Endothelial cell of umbilical vein (primary cell): ENCODE measurements around the gene SCGB1C1. TPM values are rescaled to one million over a fixed set of nuclear protein-coding genes. Genes with fewer than 3 reads are reported as not detected.

Experiments used
- BruUV-seq: library from RNA; stranded (reverse); fragments of 400-500 nt; replicated peaks from 2 replicates; lab custom pipeline; 2021; lab: Mats Ljungman, UMichigan
- CTCF ChIA-PET: fragments of 300-600, 350-600 bp; sonication (Branson Sonifier 250); formaldehyde crosslinking; loops from one replicate; lab custom pipeline; 2021; ENCODE audit warnings: antibody characterized with exemption, inconsistent platforms; lab: Charles Lee
- POLR2A ChIA-PET: fragments of 300-600, 350-600 bp; sonication (Branson Sonifier 250); formaldehyde crosslinking; loops from one replicate; lab custom pipeline; 2021; ENCODE audit warnings: antibody characterized with exemption, inconsistent platforms; lab: Charles Lee
- DNase-seq: peaks from one replicate; pipeline ENCODE4 v3.0.0-alpha.2; 2011; ENCODE audit warnings: low read depth, low spot score
- FAIRE-seq: peaks from 2 replicates; lab custom pipeline; 2011; peaks lifted over from hg19 to GRCh38; lab: Jason Lieb, UNC
- H2AFZ ChIP-seq: 2 replicates; pipeline ENCODE4 v1.6.0; 2012; ENCODE audit warnings: low read depth, low read length, control low read depth, inconsistent platforms
- H3K27ac ChIP-seq: 2 replicates; pipeline ENCODE4 v1.5.1; 2011; ENCODE audit warnings: low read depth, mild to moderate bottlenecking, control low read depth, low read length, moderate library complexity; ENCODE audit not compliant: insufficient read depth
- H3K27me3 ChIP-seq, 2 experiments: 2 replicates each; pipeline versions ENCODE4 v1.6.0 to v1.6.1; 2011; ENCODE audit warnings: low read length in 2 of 2, mixed read lengths in 1 of 2; ENCODE audit not compliant: control insufficient read depth in 2 of 2, insufficient read depth in 2 of 2
- H3K36me3 ChIP-seq, 2 experiments: 2 replicates in 1 of 2; 3 replicates in 1 of 2; pipeline ENCODE4 v1.5.1; 2011; ENCODE audit warnings: low read length in 2 of 2, mild to moderate bottlenecking in 1 of 2, moderate library complexity in 1 of 2; ENCODE audit not compliant: control insufficient read depth in 2 of 2, insufficient read depth in 2 of 2; ENCODE audit errors: extremely low read depth in 1 of 2
- H3K4me1 ChIP-seq: 3 replicates; pipeline ENCODE4 v1.5.1; 2011; ENCODE audit warnings: mild to moderate bottlenecking, low read length; ENCODE audit not compliant: control insufficient read depth, insufficient read depth; ENCODE audit errors: extremely low read depth
- H3K4me2 ChIP-seq: 2 replicates; pipeline ENCODE4 v1.6.1; 2011; ENCODE audit warnings: low read length, control low read depth, mixed read lengths; ENCODE audit not compliant: insufficient read depth
- H3K4me3 ChIP-seq, 3 experiments: fragments of 200-600 bp in 1 of 3; sonication (generic), shearing (Covaris generic) in 1 of 3; replicated peaks in 1 of 3; 2 replicates each; pipeline ENCODE4 v1.5.1; 2011 to 2016; ENCODE audit warnings: control low read depth in 3 of 3, low read length in 3 of 3, mild to moderate bottlenecking in 2 of 3, inconsistent platforms in 1 of 3, low read depth in 1 of 3, moderate library complexity in 1 of 3; ENCODE audit not compliant: insufficient read depth in 1 of 3
- H3K79me2 ChIP-seq: 2 replicates; pipeline ENCODE4 v1.6.0; 2012; ENCODE audit warnings: low read length, inconsistent platforms; ENCODE audit not compliant: control insufficient read depth, insufficient read depth
- H3K9ac ChIP-seq: replicated peaks from 2 replicates; pipeline ENCODE3; 2011; ENCODE audit warnings: low read length, control low read depth; ENCODE audit not compliant: insufficient read depth; ENCODE audit errors: extremely low read depth
- H3K9me1 ChIP-seq: replicated peaks from 3 replicates; pipeline ENCODE4 v1.6.0; 2011; ENCODE audit warnings: mild to moderate bottlenecking, low read length; ENCODE audit not compliant: control insufficient read depth, insufficient read depth; ENCODE audit errors: extremely low read depth
- H3K9me3 ChIP-seq: replicated peaks from 2 replicates; pipeline ENCODE4 v1.5.1; 2012; ENCODE audit warnings: low read length, inconsistent platforms; ENCODE audit not compliant: control insufficient read depth, insufficient read depth
- H4K20me1 ChIP-seq: replicated peaks from 2 replicates; pipeline ENCODE3; 2011; ENCODE audit warnings: mild to moderate bottlenecking, low read length; ENCODE audit not compliant: control insufficient read depth, insufficient read depth; ENCODE audit errors: extremely low read depth
- CTCF ChIP-seq, 2 donors: IDR thresholded peaks; 1 replicate in 1 of 2; 2 replicates in 1 of 2; pipeline ENCODE4 v1.5.1; 2011; ENCODE audit warnings: low read length in 2 of 2, mild to moderate bottlenecking in 2 of 2, moderate library complexity in 2 of 2, control low read depth in 1 of 2, inconsistent platforms in 1 of 2, low read depth in 1 of 2; ENCODE audit not compliant: insufficient read depth in 1 of 2; ENCODE audit errors: extremely low read depth in 1 of 2
- EZH2 ChIP-seq: IDR thresholded peaks from 2 replicates; pipeline ENCODE4 v1.6.1; 2012; ENCODE audit warnings: borderline replicate concordance, low read depth, mild to moderate bottlenecking, moderate library complexity, low read length, inconsistent platforms; ENCODE audit not compliant: severe bottlenecking
- FOS ChIP-seq: IDR thresholded peaks from 2 replicates; pipeline ENCODE4 v1.6.1; 2011; ENCODE audit warnings: mild to moderate bottlenecking, low read length, moderate library complexity, borderline replicate concordance; ENCODE audit not compliant: insufficient read depth
- GATA2 ChIP-seq: IDR thresholded peaks from 2 replicates; pipeline ENCODE4 v1.7.0; 2011; ENCODE audit warnings: low read depth, mild to moderate bottlenecking, moderate library complexity, mixed read lengths, low read length; ENCODE audit not compliant: insufficient read length, insufficient read depth
- JUN ChIP-seq: IDR thresholded peaks from 2 replicates; pipeline ENCODE4 v1.6.1; 2011; ENCODE audit warnings: borderline replicate concordance, low read depth; ENCODE audit not compliant: insufficient read length, insufficient read depth
- MAX ChIP-seq: IDR thresholded peaks from 2 replicates; pipeline ENCODE4 v1.6.1; 2011; ENCODE audit not compliant: insufficient read depth, insufficient read length
- MYC ChIP-seq: IDR thresholded peaks from one replicate; pipeline ENCODE4 v1.6.1; 2011; ENCODE audit warnings: mild to moderate bottlenecking, low read depth, low read length
- POLR2A ChIP-seq: IDR thresholded peaks from 2 replicates; pipeline ENCODE4 v1.6.1; 2012; ENCODE audit warnings: low read depth, mild to moderate bottlenecking, control low read depth, low read length
- POLR2AphosphoS5 ChIP-seq: IDR thresholded peaks from 2 replicates; pipeline ENCODE4 v1.6.1; 2012; ENCODE audit warnings: low read depth, mild to moderate bottlenecking, control low read depth, low read length, moderate library complexity; ENCODE audit not compliant: insufficient read depth
- dilution Hi-C: fragments of 300-500 bp; cut with MboI; formaldehyde crosslinking; loops from one replicate; pipeline ENCODE4 v1.15.0; 2019; ENCODE audit warnings: low sequenced_read_pairs; ENCODE audit not compliant: extremely low pct_ligation_motif_present
- intact Hi-C: fragments of 100-400 bp; cut with micrococcal nuclease; formaldehyde crosslinking; loops from one replicate; pipeline ENCODE4 v1.10.0; 2022
- polyA plus RNA-seq, 4 experiments: library from polyadenylated mRNA; depleted of rRNA in 3 of 4; stranded (reverse) in 3 of 4; unstranded in 1 of 4; fragments of >200 nt; gene quantifications; 2 replicates each; pipeline versions ENCODE4 v1.2.1 to v1.2.3, GENCODE V29; 2011 to 2012; ENCODE audit warnings: missing spikeins in 1 of 4
- total RNA-seq: library from RNA; stranded (reverse); gene quantifications from 2 replicates; pipeline ENCODE4 v1.2.3, GENCODE V29; 2021

SCGB1C1 gene
- total and polyA plus RNA-seq, 2 donors (not counting 3 experiments of a cell fraction or from before 2014, with no cell fraction given), result not detected

GRCh38 chr11:206526-207207 is 13.8 kb downstream of the SCGB1C1 start:
- Histone ChIP-seq H3K4me3 (peak overlapping the region; percentile 68 to 92 (median 74)), H3K79me2 (peaks cover 50% of the 10 kb centered on the region), H3K4me1 (peaks cover 23% of the 10 kb centered on the region), H3K9me3 (no peaks in the 10 kb centered on the region), H3K4me2 (peak overlapping the region; percentile 63), H3K9me1 (no peaks in the 10 kb centered on the region), H3K27ac (peak overlapping the region; percentile 96), H3K9ac (peak overlapping the region; percentile 96), H4K20me1 (no peaks in the 10 kb centered on the region), H3K27me3 (no peaks in the 10 kb centered on the region), H3K36me3 (peaks cover 7 to 34% of the 10 kb centered on the region in 2 experiments), H2AFZ (peak overlapping the region; percentile 15)
- TF ChIP-seq POLR2A (no peak), MAX (no peak), GATA2 (no peak), JUN (no peak), FOS (no peak), EZH2 (no peak), MYC (no peak), CTCF (IDR thresholded peaks at IDR 0.05; ENCODE audit: extremely low read depth in 1 of 2, insufficient read depth in 1 of 2, low read depth in 1 of 2, low read length in 2 of 2) (no peak), POLR2AphosphoS5 (no peak)
- dilution Hi-C loops (no loop called here), intact Hi-C loops (loop anchor here (1.0 to 5.0 kb wide), 5 partner anchors 30 to 300 kb away; partner anchors contain the start of genes IFITM2, PSMD13 and SIRT3)
- TSS peak; percentile 11 for BruUV-seq
- FAIRE-seq (peak; percentile 55), DNase-seq (peak; percentile 37)
- CTCF ChIA-PET, result interaction anchor here (0.8 to 1.6 kb wide), 5 partner anchors 9 to 242 kb away, joined by 3 to 9 read pairs (median 6); partner anchors contain the start of gene PSMD13
- POLR2A ChIA-PET, result interaction anchor here (0.8 to 1.0 kb wide), 5 partner anchors 9 to 300 kb away, joined by 3 to 6 read pairs (median 4); partner anchors contain the start of genes PSMD13 and RNH1
